B cell (primary cell): ENCODE measurements around the gene DPH7. TPM values are rescaled to one million over a fixed set of nuclear protein-coding genes. Genes with fewer than 3 reads are reported as not detected.

Source experiments
- ATAC-seq: fragments of 200-7000 bp; cut with Tn5 transposase; one replicate; pipeline ENCODE4 v1.10.0; 2021; ENCODE audit warnings: low read depth, mild to moderate bottlenecking, moderate number of reproducible peaks, moderate library complexity
- CTCF ChIA-PET: fragments of 350-600 bp; sonication (Branson Sonifier 250); formaldehyde crosslinking; loops from one replicate; lab custom pipeline; 2021; ENCODE audit warnings: antibody characterized with exemption, inconsistent platforms; lab: Charles Lee
- POLR2A ChIA-PET: fragments of 350-600 bp; sonication (Branson Sonifier 250); formaldehyde crosslinking; loops from one replicate; lab custom pipeline; 2021; ENCODE audit warnings: antibody characterized with exemption; lab: Charles Lee
- DNase-seq: peaks from one replicate; pipeline ENCODE4 v3.0.0; 2013
- H2AFZ ChIP-seq: 2 replicates; pipeline ENCODE4 v1.6.1; 2012; ENCODE audit warnings: mild to moderate bottlenecking, low read depth, low read length; ENCODE audit not compliant: insufficient read depth, poor library complexity, severe bottlenecking
- H3K27ac ChIP-seq, 2 donors: 1 replicate in 1 of 2; 2 replicates in 1 of 2; pipeline ENCODE4 v1.5.1; 2012 to 2013; ENCODE audit warnings: low read length in 2 of 2, mild to moderate bottlenecking in 2 of 2, moderate library complexity in 1 of 2
- H3K27me3 ChIP-seq, 4 experiments: fragments of 200-600 bp in 1 of 4; sonication (generic) in 1 of 4; replicated peaks in 1 of 4; 1 replicate in 2 of 4; 2 replicates in 2 of 4; pipeline versions ENCODE4 v1.6.1 to v1.7.0; 2013 to 2016; ENCODE audit warnings: low read length in 3 of 4, mild to moderate bottlenecking in 2 of 4, mixed read lengths in 1 of 4, moderate library complexity in 1 of 4; ENCODE audit not compliant: insufficient read depth in 4 of 4, control insufficient read depth in 3 of 4; ENCODE audit errors: control extremely low read depth in 1 of 4
- H3K36me3 ChIP-seq, 2 experiments: replicated peaks in 1 of 2; 1 replicate in 1 of 2; 2 replicates in 1 of 2; pipeline versions ENCODE4 v1.6.1 to v1.7.1; 2013; ENCODE audit warnings: low read length in 1 of 2; ENCODE audit not compliant: insufficient read depth in 2 of 2, control insufficient read depth in 1 of 2; ENCODE audit errors: control extremely low read depth in 1 of 2, extremely low read depth in 1 of 2
- H3K4me1 ChIP-seq, 2 donors: fragments of 200-600 bp in 1 of 2; sonication (generic) in 1 of 2; 1 replicate in 1 of 2; 2 replicates in 1 of 2; pipeline versions ENCODE4 v1.5.1 to v1.6.1; 2013 to 2017; ENCODE audit warnings: low read length in 2 of 2; ENCODE audit not compliant: control insufficient read depth in 2 of 2, insufficient read depth in 2 of 2
- H3K4me2 ChIP-seq: replicated peaks from 2 replicates; pipeline ENCODE3; 2012; ENCODE audit warnings: mild to moderate bottlenecking, low read depth, low read length; ENCODE audit not compliant: poor library complexity, severe bottlenecking
- H3K4me3 ChIP-seq, 5 experiments: fragments of 200-600 bp in 1 of 5; sonication (generic) in 1 of 5; 1 replicate in 3 of 5; 2 replicates in 2 of 5; pipeline versions ENCODE4 v1.5.1 to v1.7.0; 2011 to 2016; ENCODE audit warnings: low read length in 4 of 5, mild to moderate bottlenecking in 4 of 5, low read depth in 2 of 5, control low read depth in 1 of 5, moderate library complexity in 1 of 5; ENCODE audit not compliant: insufficient read depth in 1 of 5; ENCODE audit errors: control extremely low read depth in 1 of 5, extremely low read depth in 1 of 5
- H3K79me2 ChIP-seq: fragments of 200-600 bp; sonication (generic); one replicate; pipeline ENCODE4 v1.6.0; 2016; ENCODE audit warnings: low read length; ENCODE audit not compliant: control insufficient read depth, insufficient read depth
- H3K9ac ChIP-seq: fragments of 200-600 bp; sonication (generic); 2 replicates; pipeline ENCODE4 v1.6.1; 2017; ENCODE audit warnings: mild to moderate bottlenecking, low read length, moderate library complexity
- H3K9me3 ChIP-seq, 3 donors: one replicate each; pipeline versions ENCODE4 v1.6.1 to v1.7.1; 2013; ENCODE audit warnings: low read length in 2 of 3; ENCODE audit not compliant: control insufficient read depth in 2 of 3, insufficient read depth in 1 of 3; ENCODE audit errors: control extremely low read depth in 1 of 3
- H4K20me1 ChIP-seq: 2 replicates; pipeline ENCODE4 v1.6.0; 2012; ENCODE audit warnings: mild to moderate bottlenecking, low read length; ENCODE audit not compliant: insufficient read depth, control insufficient read depth, poor library complexity, severe bottlenecking
- H3K27ac Mint-ChIP-seq: one replicate; pipeline ENCODE4 v1.8.0; 2021; ENCODE audit warnings: mixed read lengths
- H3K27me3 Mint-ChIP-seq: one replicate; pipeline ENCODE4 v1.8.0; 2021; ENCODE audit warnings: mixed read lengths
- H3K4me1 Mint-ChIP-seq: one replicate; pipeline ENCODE4 v1.8.0; 2021; ENCODE audit warnings: mixed read lengths
- H3K4me3 Mint-ChIP-seq: one replicate; pipeline ENCODE4 v1.8.0; 2021; ENCODE audit warnings: mixed read lengths
- H3K9me3 Mint-ChIP-seq: one replicate; pipeline ENCODE4 v1.8.0; 2022; ENCODE audit warnings: mixed read lengths; ENCODE audit not compliant: insufficient read depth
- EZH2 ChIP-seq: IDR thresholded peaks from 2 replicates; pipeline ENCODE4 v1.6.1; 2012; ENCODE audit warnings: borderline replicate concordance, low read depth, mild to moderate bottlenecking, moderate library complexity, low read length; ENCODE audit not compliant: insufficient read depth, poor library complexity, severe bottlenecking
- WGBS: methylation state at CpG from one replicate; pipeline ENCODE4 v1.1.5; 2013; ENCODE audit warnings: missing lambda C conversion rate; ENCODE audit not compliant: insufficient coverage; 5-methylcytosine and 5-hydroxymethylcytosine counted together
- intact Hi-C: fragments of 100-400 bp; cut with micrococcal nuclease; formaldehyde crosslinking; loops from one replicate; pipeline ENCODE4 v1.10.0; 2022
- polyA plus RNA-seq: library from polyadenylated mRNA; depleted of rRNA; stranded (reverse); fragments of >200 nt; gene quantifications from 2 replicates; pipeline ENCODE4 v1.2.3, GENCODE V29; 2012
- total RNA-seq, 2 donors: library from RNA; stranded (reverse); fragments of 120-200 nt in 1 of 2; gene quantifications; 1 replicate in 1 of 2; 2 replicates in 1 of 2; pipeline versions ENCODE4 v1.2.3 to v1.2.4, GENCODE V29; 2013 to 2022
- TF ChIP-seq, protein P1 (sequence below): fragments of 200-600 bp; IDR thresholded peaks from one replicate; pipeline ENCODE4 v1.8.0; 2022; ENCODE audit warnings: antibody characterized with exemption, mild to moderate bottlenecking

DPH7 gene
- total and polyA plus RNA-seq, 2 donors (not counting 1 experiment from before 2014, with no cell fraction given), result 64.7 to 93.8 TPM

DNA sequence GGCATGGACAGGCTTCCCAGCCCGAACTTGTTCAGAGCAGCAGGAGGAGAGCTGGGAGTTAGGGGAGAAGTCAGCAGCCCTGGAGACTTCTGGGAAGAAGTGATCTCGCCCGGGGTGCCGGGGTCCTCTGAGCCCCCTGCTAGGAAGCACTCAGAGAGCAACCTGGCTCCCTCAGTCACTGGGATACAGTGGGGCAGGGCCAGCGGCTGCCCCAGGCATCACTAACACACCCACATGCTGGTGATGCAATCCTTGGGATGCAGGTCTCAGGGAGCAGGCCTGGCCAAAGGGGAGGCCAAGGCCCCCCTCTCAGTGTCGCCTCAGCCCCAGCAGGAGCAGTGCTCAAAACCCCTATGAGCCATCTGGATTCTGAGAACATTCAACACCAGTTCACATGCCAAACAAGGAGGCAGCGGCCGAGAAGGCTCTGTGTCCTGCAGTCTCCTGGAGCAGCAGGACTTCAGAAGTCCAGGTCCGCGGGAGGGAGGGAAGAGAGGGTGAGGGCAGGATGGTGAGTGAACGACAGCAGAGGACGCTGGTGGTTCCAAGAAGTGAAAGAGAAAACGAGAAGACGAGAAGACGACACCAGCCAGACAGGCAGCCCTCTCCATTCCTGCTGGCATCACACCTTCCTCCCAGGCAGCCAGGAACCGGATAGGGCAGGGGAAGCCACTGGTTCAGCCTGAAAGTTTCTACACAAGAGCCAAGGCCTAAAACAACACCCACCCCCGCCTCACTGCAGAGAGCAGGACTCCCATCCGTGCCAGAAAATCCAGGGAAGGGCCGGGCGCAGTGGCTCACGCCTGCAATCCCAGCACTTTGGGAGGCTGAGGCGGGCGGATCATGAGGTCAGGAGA lies 30.8 kb downstream of the DPH7 start:
- H3K79me2 ChIP-seq, result peaks cover 36% of the 10 kb centered on the region
- H4K20me1 ChIP-seq, result peaks cover 22% of the 10 kb centered on the region
- no peaks in the 10 kb centered on the region for H3K27me3 ChIP-seq
- peaks cover 0 to 12% (median 0%) of the 10 kb centered on the region in 3 donors for H3K9me3 ChIP-seq
- H3K27me3 Mint-ChIP-seq, result no peaks in the 10 kb centered on the region
- no peak overlapping the region for H3K9ac ChIP-seq
- H3K27ac Mint-ChIP-seq, result peak overlapping the region; percentile 80
- TF ChIP-seq, protein P1, sequence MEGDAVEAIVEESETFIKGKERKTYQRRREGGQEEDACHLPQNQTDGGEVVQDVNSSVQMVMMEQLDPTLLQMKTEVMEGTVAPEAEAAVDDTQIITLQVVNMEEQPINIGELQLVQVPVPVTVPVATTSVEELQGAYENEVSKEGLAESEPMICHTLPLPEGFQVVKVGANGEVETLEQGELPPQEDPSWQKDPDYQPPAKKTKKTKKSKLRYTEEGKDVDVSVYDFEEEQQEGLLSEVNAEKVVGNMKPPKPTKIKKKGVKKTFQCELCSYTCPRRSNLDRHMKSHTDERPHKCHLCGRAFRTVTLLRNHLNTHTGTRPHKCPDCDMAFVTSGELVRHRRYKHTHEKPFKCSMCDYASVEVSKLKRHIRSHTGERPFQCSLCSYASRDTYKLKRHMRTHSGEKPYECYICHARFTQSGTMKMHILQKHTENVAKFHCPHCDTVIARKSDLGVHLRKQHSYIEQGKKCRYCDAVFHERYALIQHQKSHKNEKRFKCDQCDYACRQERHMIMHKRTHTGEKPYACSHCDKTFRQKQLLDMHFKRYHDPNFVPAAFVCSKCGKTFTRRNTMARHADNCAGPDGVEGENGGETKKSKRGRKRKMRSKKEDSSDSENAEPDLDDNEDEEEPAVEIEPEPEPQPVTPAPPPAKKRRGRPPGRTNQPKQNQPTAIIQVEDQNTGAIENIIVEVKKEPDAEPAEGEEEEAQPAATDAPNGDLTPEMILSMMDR, result no peak
- no peak for TF ChIP-seq EZH2
- H2AFZ ChIP-seq, result no peak overlapping the region
- ATAC-seq, result no peak
- peaks cover 25 to 47% of the 10 kb centered on the region in 2 donors for H3K4me1 ChIP-seq
- CTCF ChIA-PET, result interaction anchor here (1.0 to 1.6 kb wide), 2 partner anchors 13 to 31 kb away, joined by 3 to 4 read pairs; no protein-coding TSS in a partner anchor
- peaks cover 0 to 6% of the 10 kb centered on the region in 2 experiments for H3K36me3 ChIP-seq
- intact Hi-C loops, result no loop called here
- POLR2A ChIA-PET, result interaction anchor here (0.6 kb wide), 1 partner anchor 229 kb away, joined by 6 read pairs; no protein-coding TSS in a partner anchor
- 98% methylated on average over 12 of the region's 23 CpGs for WGBS
- H3K4me1 Mint-ChIP-seq, result peaks cover 36% of the 10 kb centered on the region
- H3K4me3 Mint-ChIP-seq, result peak overlapping the region; percentile 69
- no peak overlapping the region for H3K4me3 ChIP-seq
- H3K27ac ChIP-seq, result no peak overlapping the region
- DNase-seq, result no peak
- H3K9me3 Mint-ChIP-seq, result no peaks in the 10 kb centered on the region
- H3K4me2 ChIP-seq, result peak overlapping the region; percentile 14

DNA sequence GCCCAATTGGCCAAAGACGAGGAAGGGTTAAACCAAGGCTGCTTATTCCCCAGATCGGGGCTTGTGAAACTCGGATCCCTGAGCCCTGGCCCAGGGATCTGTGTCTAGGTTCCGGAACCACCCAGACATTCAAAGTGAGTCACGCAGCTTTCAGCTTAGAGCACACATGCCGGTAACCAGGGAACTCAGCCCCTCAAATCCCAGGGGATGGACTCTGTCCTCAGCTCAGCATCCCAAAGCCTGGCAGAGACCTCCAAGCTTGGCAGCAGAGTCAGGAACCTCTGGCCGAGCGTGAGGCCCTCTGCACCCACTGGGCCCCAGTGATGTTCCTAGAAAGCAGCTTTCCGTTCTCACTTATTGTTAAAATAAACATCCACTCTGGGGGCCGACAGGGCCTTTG lies 33.6 kb downstream of the DPH7 start:
- no peak overlapping the region for H3K4me3 Mint-ChIP-seq
- H3K79me2 ChIP-seq, result peaks cover 40% of the 10 kb centered on the region
- no peak overlapping the region for H3K27ac ChIP-seq
- WGBS, result 94% methylated on average over 8 of the region's 10 CpGs
- H3K9me3 ChIP-seq, result peaks cover 0 to 10% (median 0%) of the 10 kb centered on the region in 3 donors
- H3K27ac Mint-ChIP-seq, result no peak overlapping the region
- H3K4me2 ChIP-seq, result no peak overlapping the region
- H3K36me3 ChIP-seq, result peaks cover 0 to 19% of the 10 kb centered on the region in 2 experiments
- ATAC-seq (no peak), DNase-seq (no peak)
- H3K27me3 Mint-ChIP-seq, result no peaks in the 10 kb centered on the region
- H4K20me1 ChIP-seq, result peaks cover 18% of the 10 kb centered on the region
- peaks cover 30% of the 10 kb centered on the region for H3K4me1 Mint-ChIP-seq
- CTCF ChIA-PET, result interaction anchor here (0.9 to 1.7 kb wide), 2 partner anchors 10 to 34 kb away, joined by 4 to 5 read pairs; partner anchors contain the start of gene DPH7
- TF ChIP-seq EZH2, result no peak
- TF ChIP-seq, protein P1, result no peak
- H3K9ac ChIP-seq, result no peak overlapping the region
- peaks cover 24 to 41% of the 10 kb centered on the region in 2 donors for H3K4me1 ChIP-seq
- no peaks in the 10 kb centered on the region for H3K27me3 ChIP-seq
- H2AFZ ChIP-seq, result no peak overlapping the region
- no peaks in the 10 kb centered on the region for H3K9me3 Mint-ChIP-seq
- intact Hi-C loops, result no loop called here
- H3K4me3 ChIP-seq, result no peak overlapping the region
- POLR2A ChIA-PET, result interaction anchor here (0.5 kb wide), 1 partner anchor 1100 kb away, joined by 4 read pairs; no protein-coding TSS in a partner anchor
